ENCODE measurements around the gene SV2B.
"Not testable (repeated sequence)": the region's sequence is repeated elsewhere in the genome, so short reads cannot be mapped to it uniquely, and the experiment has no call there.

Gene SV2B

DNA sequence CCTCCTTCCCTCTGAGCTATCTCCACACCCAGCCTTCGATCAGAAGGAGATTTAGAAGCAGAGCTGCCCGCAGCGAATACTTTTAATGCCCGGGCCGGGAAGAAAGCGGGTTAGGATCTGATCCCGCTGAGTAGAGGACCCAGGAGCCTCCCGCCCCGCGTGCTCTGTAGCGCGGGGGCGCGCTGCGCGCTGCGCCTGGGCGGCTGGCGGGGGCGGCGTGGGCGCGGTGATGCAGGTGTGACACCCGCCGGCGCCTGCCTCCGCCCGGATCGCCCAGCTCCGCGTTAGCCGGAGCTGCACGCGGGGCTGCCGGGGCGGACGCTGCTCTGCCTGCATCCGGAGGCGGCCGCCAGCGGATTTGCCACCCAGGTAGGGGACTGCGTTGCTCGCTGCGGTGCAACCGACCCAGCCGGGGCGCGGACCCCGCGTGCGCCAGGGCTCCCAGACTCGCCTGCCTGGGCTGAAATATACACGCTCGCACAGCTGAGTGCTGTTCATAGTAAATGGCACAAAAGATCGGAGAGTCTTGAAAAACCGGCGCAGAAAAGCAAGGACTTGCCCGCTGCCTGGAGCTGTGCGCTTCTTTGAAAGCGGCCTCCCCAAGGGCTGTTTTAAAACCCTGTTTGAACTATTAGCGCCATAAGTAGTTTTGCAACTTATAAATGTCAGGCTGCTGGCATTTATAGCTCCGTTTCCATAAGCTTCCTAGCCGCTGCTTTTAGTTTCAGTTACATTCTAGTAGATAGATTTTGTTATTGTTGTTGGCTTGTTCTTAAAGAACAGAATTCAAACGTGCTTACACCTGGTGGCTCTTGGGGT, at the start of gene SV2B:
SV2B (plus strand) TSS at position 263 of the 819 bp plus-strand sequence. CDS start 126,007 bp downstream, outside the sequence.
- DNase-seq: peak; percentile 63

- DNase-seq: no peak
These were observed 48.8 kb upstream of the SV2B start for GRCh38 chr15:91051248-91051647.

GRCh38 chr15:91054816-91055215, 45.2 kb upstream of the SV2B start:
- DNase-seq: no peak

DNA sequence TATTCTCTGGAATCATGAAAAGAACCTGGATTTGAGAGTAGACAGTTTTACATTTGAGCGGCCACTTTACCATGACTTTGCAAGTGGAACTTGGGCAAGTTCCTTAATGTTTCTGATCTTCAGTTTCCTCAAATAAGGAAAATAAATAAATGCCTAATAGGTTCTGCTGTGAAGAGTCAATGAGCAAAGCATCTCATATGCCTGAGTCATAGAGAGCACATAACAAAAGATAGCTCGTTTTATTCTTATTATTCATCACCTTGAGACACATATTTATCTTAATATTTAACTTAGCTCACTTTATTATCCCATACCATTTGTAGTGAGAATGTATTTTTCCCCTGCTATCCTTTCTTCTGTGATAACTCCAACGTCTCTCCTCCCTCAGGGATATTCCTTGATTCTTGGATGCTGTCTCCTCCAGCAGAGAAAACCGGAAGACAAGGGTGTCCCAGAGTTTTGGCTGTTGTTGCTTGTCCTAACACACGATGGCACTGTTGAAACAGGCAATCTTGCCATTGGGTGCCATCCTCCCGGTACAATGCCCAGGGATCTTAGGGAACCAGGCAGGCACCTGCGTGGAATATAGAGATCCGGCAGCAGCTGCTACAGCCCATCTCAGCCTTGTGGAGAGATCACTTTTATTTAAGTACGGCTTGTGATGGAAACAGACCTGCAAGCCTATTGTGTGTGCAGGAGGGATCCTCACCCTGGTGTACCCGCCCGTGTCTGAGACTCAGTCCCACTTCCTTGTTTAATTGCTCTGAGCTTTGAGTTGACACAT, 44.3 kb upstream of the SV2B start:
- peak; percentile 78 for DNase-seq

DNA sequence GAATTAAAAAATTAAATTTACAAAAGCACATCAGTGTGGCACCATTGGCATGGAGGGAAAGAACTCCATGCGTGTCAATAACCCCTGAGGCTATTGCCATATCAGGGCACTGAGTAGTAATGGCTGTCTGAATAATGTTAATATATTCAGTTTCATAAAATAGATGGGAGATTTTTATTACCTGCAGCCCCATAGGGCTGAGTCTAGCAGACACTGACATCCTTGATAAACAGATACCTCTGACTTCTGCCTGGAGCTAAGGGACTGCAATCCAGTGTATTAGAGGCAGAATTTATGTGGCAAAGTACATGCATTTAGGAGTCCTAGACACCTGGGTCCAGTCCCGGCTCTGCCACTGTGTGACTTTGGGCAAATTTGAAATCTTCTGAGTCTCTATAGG, 38.8 kb upstream of the SV2B start:
- DNase-seq: no peak

- DNase-seq: no peak
These were observed 38.1 kb upstream of the SV2B start for GRCh38 chr15:91061997-91062396.

- no peak for DNase-seq
These were observed 34.6 kb upstream of the SV2B start for GRCh38 chr15:91065505-91065904.

GRCh38 chr15:91067036-91067435, 33.0 kb upstream of the SV2B start:
- no peak for DNase-seq

GRCh38 chr15:91068436-91068835, 31.6 kb upstream of the SV2B start:
- DNase-seq: no peak

- DNase-seq: no peak
These were observed 31.1 kb upstream of the SV2B start for GRCh38 chr15:91068966-91069365.

GRCh38 chr15:91070872-91071271, 29.2 kb upstream of the SV2B start:
- DNase-seq: no peak

- peak; percentile 20 for DNase-seq
These were observed 27.9 kb upstream of the SV2B start for GRCh38 chr15:91072161-91072560.

DNA sequence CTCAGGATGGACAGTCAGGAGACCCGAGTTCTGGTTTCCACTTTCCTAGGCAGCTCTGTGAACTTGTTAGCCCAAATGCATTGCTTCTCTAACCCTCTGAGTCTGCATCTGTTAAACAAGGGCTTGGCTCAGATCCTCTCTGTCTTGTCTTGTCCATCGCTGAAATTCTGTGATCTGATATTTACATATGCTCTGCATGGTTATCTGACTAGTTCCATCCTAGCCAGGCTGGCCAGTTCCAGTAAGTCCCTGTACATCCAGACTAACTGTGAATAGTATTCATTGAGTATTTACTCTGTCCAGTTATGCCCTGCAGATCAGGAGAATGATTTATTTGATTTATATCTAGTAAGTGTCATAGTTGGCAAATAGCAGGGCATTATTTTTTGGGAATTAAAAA, 27.0 kb upstream of the SV2B start:
- DNase-seq: no peak

- DNase-seq: no peak
These were observed 26.3 kb upstream of the SV2B start for GRCh38 chr15:91073768-91074167.

GRCh38 chr15:91075739-91076138, 24.3 kb upstream of the SV2B start:
- DNase-seq: no peak

- no peak for DNase-seq
These were observed 23.0 kb upstream of the SV2B start for GRCh38 chr15:91077029-91077428.

DNA sequence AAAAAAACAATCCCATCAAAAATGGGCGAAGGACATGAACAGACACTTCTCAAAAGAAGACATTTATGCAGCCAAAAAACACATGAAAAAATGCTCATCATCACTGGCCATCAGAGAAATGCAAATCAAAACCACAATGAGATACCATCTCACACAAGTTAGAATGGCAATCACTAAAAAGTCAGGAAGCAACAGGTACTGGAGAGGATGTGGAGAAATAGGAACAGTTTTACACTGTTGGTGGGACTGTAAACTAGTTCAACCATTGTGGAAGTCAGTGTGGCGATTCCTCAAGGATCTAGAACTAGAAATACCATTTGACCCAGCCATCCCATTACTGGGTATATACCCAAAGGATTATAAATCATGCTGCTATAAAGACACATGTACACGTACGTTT, 6.2 kb upstream of the SV2B start:
- not testable (repeated sequence) for DNase-seq

- no peak for DNase-seq
These were observed 1.6 kb upstream of the SV2B start for GRCh38 chr15:91098451-91098850.

GRCh38 chr15:91099616-91099994, 452 bp upstream of the SV2B start:
- DNase-seq: peak; percentile 73

DNA sequence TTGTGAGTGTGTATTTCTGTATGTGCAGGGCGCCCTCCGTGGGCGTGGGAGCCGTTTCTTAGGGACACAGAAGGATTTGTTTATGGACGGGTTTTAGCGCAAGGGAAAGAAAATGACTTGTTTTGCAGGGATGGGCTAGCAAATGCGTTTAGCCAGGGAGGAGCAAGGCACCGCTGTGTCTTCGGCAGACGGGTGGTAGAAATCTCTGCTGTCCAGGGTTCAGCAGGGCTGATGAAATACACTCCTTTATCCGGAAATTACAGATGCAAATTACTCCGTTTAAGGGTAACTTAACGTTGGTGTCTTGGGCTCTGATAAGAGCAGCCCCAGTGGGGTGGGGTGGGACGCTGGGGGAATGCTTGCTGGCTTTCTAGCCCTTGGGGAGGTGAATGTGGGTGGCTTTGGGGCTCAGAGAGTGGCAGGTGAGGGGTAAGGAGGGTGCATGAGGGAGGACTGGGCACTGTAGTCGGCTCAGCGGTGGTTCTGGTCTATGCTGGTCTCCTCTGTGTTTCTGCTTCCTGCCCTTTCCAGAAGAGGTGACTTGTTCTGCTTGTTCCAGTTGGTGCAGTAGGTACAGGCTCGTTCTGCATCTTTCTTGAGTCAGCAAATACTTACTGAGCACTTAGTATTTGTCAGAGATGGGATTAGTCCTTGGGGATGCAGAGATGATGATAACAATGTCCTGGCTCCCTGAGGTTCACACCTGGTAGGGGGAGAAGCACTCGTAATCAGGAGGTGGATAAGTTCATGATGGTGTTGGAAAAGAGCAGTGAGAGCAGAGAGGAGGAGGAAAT, 954 bp downstream of the SV2B start:
- no peak for DNase-seq

GRCh38 chr15:91101608-91101920, 1.5 kb downstream of the SV2B start:
- no peak for DNase-seq

GRCh38 chr15:91102546-91103330, 2.7 kb downstream of the SV2B start:
- DNase-seq: no peak

GRCh38 chr15:91104111-91104510, 4.1 kb downstream of the SV2B start:
- peak; percentile 27 for DNase-seq
